ENCODE results near the gene GJD3. TPM values are rescaled to one million over a fixed set of nuclear protein-coding genes. Genes with fewer than 3 reads are reported as not detected.

The GJD3 gene
- total RNA-seq, 1 experiment from 2014 or later = not detected

DNA sequence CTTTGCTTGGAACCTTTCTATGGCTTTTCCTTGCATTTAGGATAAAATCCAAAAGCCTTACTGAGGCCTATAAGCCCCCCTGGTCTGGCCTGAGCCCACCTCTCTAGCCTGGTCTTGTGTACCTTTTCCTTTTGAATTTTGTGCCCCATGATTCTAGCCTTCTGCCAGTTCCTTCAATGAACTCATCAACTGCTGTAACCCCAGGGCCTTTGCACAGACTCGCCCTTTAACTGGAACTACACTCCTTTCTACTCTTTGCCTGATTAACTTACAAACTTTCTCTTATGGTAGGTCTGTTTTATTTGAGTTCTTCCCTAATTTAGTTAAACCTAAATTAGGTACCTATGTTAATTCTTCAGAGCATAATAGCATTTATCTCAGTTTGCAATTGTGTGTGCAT is 24.2 kb downstream of the GJD3 start:
- Mint-ChIP-seq H3K9me3 (ENCODE audit: unreplicated experiment) (no peaks in the 10 kb centered on the region), H3K36me3 (ENCODE audit: insufficient read depth, unreplicated experiment) (no peaks in the 10 kb centered on the region), H3K4me1 (ENCODE audit: insufficient read depth, unreplicated experiment) (peaks cover 17% of the 10 kb centered on the region), H3K27ac (ENCODE audit: low read depth, unreplicated experiment) (no peak overlapping the region), H3K4me3 (ENCODE audit: unreplicated experiment) (no peak overlapping the region), H3K27me3 (ENCODE audit: insufficient read depth, unreplicated experiment) (no peaks in the 10 kb centered on the region)
- intact Hi-C loops (cut with micrococcal nuclease) = no loop called here
- CTCF ChIA-PET = interaction anchor here (0.6 kb wide), 1 partner anchor 11 kb away, joined by 4 read pairs; no protein-coding TSS in a partner anchor
- TF ChIP-seq, protein P1, sequence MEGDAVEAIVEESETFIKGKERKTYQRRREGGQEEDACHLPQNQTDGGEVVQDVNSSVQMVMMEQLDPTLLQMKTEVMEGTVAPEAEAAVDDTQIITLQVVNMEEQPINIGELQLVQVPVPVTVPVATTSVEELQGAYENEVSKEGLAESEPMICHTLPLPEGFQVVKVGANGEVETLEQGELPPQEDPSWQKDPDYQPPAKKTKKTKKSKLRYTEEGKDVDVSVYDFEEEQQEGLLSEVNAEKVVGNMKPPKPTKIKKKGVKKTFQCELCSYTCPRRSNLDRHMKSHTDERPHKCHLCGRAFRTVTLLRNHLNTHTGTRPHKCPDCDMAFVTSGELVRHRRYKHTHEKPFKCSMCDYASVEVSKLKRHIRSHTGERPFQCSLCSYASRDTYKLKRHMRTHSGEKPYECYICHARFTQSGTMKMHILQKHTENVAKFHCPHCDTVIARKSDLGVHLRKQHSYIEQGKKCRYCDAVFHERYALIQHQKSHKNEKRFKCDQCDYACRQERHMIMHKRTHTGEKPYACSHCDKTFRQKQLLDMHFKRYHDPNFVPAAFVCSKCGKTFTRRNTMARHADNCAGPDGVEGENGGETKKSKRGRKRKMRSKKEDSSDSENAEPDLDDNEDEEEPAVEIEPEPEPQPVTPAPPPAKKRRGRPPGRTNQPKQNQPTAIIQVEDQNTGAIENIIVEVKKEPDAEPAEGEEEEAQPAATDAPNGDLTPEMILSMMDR (IDR thresholded peaks at IDR 0.05; ENCODE audit: unreplicated experiment) = no peak
- POLR2A ChIA-PET = no interaction called here
- DNase-seq (ENCODE audit: unreplicated experiment) = no peak
- no TSS peak for BruUV-seq (replicated peaks)

DNA sequence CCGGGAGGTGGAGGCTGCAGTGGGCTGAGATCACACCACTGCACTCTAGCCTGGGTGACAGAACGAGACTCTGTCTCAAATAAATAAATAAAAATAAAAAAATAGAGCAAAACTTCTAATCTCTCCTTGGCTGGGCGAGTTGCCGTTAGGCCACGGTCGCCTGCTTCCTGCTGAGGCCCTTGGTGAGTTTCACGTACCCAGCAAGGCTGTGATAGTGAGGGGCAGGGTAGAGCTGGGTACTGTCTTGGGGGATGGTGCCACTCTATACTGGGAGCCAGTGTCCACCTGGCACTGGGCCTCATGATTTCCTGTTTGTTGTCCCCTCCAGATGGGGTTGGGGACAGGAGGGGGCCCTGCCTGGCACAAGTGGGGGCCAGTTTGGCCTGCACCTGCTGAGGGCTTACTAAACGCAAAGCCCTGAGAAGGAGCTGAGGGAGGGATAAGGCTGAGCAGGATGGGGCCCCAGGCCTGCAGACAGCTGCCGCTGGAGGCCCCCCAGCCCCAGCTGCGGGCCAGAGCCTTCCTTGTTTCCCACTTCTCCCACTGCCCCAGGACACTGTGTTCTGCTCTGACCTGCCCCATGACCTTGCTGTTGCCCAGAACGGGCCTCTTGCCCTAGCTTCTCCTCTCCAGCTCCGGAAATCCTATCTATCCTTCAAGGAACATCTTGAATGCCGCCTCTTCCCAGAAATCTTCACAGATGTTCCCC is 25.4 kb downstream of the GJD3 start:
- TF ChIP-seq, protein P1 (IDR thresholded peaks at IDR 0.05; ENCODE audit: unreplicated experiment) = no peak
- ChIA-PET CTCF (interaction anchor here (0.8 kb wide), 1 partner anchor 35 kb away, joined by 3 read pairs; no protein-coding TSS in a partner anchor), POLR2A (interaction anchor here (0.9 to 1.5 kb wide), 3 partner anchors 9 to 199 kb away, joined by 3 read pairs; no protein-coding TSS in a partner anchor)
- no peaks in the 10 kb centered on the region for H3K27me3 Mint-ChIP-seq (ENCODE audit: insufficient read depth, unreplicated experiment)
- no peaks in the 10 kb centered on the region for H3K36me3 Mint-ChIP-seq (ENCODE audit: insufficient read depth, unreplicated experiment)
- no TSS peak for BruUV-seq (replicated peaks)
- no peak overlapping the region for H3K27ac Mint-ChIP-seq (ENCODE audit: low read depth, unreplicated experiment)
- H3K4me1 Mint-ChIP-seq (ENCODE audit: insufficient read depth, unreplicated experiment) = peaks cover 18% of the 10 kb centered on the region
- intact Hi-C loops (cut with micrococcal nuclease) = no loop called here
- H3K9me3 Mint-ChIP-seq (ENCODE audit: unreplicated experiment) = no peaks in the 10 kb centered on the region
- no peak overlapping the region for H3K4me3 Mint-ChIP-seq (ENCODE audit: unreplicated experiment)
- DNase-seq (ENCODE audit: unreplicated experiment) = no peak

DNA sequence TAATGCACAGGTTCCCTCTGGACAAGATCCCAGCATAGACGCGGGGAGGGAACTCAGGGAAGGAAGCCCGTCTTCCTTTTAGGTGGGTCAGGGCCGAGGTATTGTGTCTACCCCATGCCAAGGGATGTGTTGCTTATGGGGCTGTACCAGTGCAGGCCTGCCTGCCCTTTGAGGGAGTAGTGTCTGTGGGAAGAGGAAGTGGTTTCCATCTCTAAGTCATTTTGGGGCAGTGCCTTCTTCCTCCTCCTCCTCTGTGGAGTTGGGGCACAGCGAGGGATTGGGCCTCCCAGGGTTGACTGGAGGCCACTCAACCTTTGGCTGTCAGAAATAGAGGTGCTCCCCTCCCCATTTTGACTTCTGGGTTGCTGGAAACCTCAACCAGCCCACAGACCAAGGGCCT is 26.5 kb downstream of the GJD3 start:
- Mint-ChIP-seq H3K36me3 (ENCODE audit: insufficient read depth, unreplicated experiment) (no peaks in the 10 kb centered on the region), H3K27ac (ENCODE audit: low read depth, unreplicated experiment) (no peak overlapping the region), H3K4me3 (ENCODE audit: unreplicated experiment) (no peak overlapping the region), H3K4me1 (ENCODE audit: insufficient read depth, unreplicated experiment) (peaks cover 19% of the 10 kb centered on the region), H3K9me3 (ENCODE audit: unreplicated experiment) (no peaks in the 10 kb centered on the region), H3K27me3 (ENCODE audit: insufficient read depth, unreplicated experiment) (no peaks in the 10 kb centered on the region)
- POLR2A ChIA-PET = interaction anchor here (0.9 kb wide), 1 partner anchor 200 kb away, joined by 3 read pairs; no protein-coding TSS in a partner anchor
- CTCF ChIA-PET = interaction anchor here (0.8 kb wide), 1 partner anchor 34 kb away, joined by 3 read pairs; no protein-coding TSS in a partner anchor
- no peak for DNase-seq (ENCODE audit: unreplicated experiment)
- TF ChIP-seq, protein P1 (IDR thresholded peaks at IDR 0.05; ENCODE audit: unreplicated experiment) = no peak
- intact Hi-C loops (cut with micrococcal nuclease) = no loop called here
- BruUV-seq (replicated peaks) = no TSS peak

DNA sequence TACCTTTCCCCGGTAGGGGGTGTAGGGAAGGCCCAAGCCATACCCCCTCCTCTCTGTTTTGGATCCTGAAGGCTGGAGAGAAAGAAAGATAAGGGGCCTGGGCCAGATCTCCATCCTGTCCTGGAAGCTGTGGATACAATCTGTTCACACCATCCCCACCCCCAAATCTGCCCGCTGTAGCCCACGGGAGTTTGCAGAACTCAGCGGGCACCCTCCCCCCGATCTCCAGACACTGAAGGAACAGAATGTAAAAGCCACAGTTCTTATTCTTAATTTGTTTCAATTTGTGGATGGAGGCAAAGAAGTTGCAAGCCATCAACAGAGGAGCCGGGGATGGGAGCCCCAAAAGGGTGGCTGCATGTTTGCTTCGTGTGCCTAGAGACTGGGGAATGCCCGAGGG is 27.2 kb downstream of the GJD3 start:
- Mint-ChIP-seq H3K9me3 (ENCODE audit: unreplicated experiment) (no peaks in the 10 kb centered on the region), H3K36me3 (ENCODE audit: insufficient read depth, unreplicated experiment) (no peaks in the 10 kb centered on the region), H3K4me3 (ENCODE audit: unreplicated experiment) (no peak overlapping the region), H3K4me1 (ENCODE audit: insufficient read depth, unreplicated experiment) (peaks cover 25% of the 10 kb centered on the region), H3K27me3 (ENCODE audit: insufficient read depth, unreplicated experiment) (no peaks in the 10 kb centered on the region), H3K27ac (ENCODE audit: low read depth, unreplicated experiment) (no peak overlapping the region)
- TF ChIP-seq, protein P1 (IDR thresholded peaks at IDR 0.05; ENCODE audit: unreplicated experiment) = no peak
- ChIA-PET CTCF (interaction anchor here (1.3 kb wide), 1 partner anchor 18 kb away, joined by 4 read pairs; no protein-coding TSS in a partner anchor), POLR2A (no interaction called here)
- no peak for DNase-seq (ENCODE audit: unreplicated experiment)
- intact Hi-C loops (cut with micrococcal nuclease) = no loop called here
- no TSS peak for BruUV-seq (replicated peaks)

All from MCF 10A (cell line).